Measurements from ENCODE around the gene PDE8B. TPM values are rescaled to one million over a fixed set of nuclear protein-coding genes. Genes with fewer than 3 reads are reported as not detected.

PDE8B gene
- total and polyA plus RNA-seq, 2 experiments from 2014 or later = 0.45 to 0.91 TPM

GRCh38 chr5:77224672-77225355, 14.3 kb downstream of the PDE8B start:
- H3K4me3 Mint-ChIP-seq = no peak overlapping the region

More at GRCh38 chr5:77224672-77225355, 14.3 kb downstream of the PDE8B start:
- ATAC-seq (no peak), DNase-seq (ENCODE audit: low spot score) (no peak)
- TF ChIP-seq REST (IDR thresholded peaks at IDR 0.05; ENCODE audit: unreplicated experiment) (no peak), EZH2 (IDR thresholded peaks at IDR 0.05; ENCODE audit: low read depth, unreplicated experiment) (no peak), STAT1 (IDR thresholded peaks at IDR 0.05; ENCODE audit: unreplicated experiment) (no peak), JUNB (IDR thresholded peaks at IDR 0.05; ENCODE audit: unreplicated experiment) (no peak), ZNF114 (CRISPR knock-in tag; IDR thresholded peaks at IDR 0.05) (no peak), CTCF (conservative IDR thresholded peaks at IDR 0.05; ENCODE audit: low read depth in 2 of 2) (no peak), ZNF331 (CRISPR knock-in tag; IDR thresholded peaks at IDR 0.05; ENCODE audit: low read depth) (no peak), EZH2phosphoT487 (IDR thresholded peaks at IDR 0.05; ENCODE audit: unreplicated experiment) (no peak)
- H3K4me2 ChIP-seq = no peak overlapping the region
- no peaks in the 10 kb centered on the region for H3F3A ChIP-seq (replicated peaks; ENCODE audit: low read depth)
- no peaks in the 10 kb centered on the region for H4K20me1 ChIP-seq (replicated peaks; ENCODE audit: insufficient read depth)
- no peaks in the 10 kb centered on the region for H3K27me3 ChIP-seq (ENCODE audit: insufficient read depth)
- no peaks in the 10 kb centered on the region for H3K79me2 ChIP-seq (replicated peaks; ENCODE audit: insufficient read depth)
- Mint-ChIP-seq H3K36me3 (ENCODE audit: low read depth) (no peaks in the 10 kb centered on the region), H3K27ac (no peak overlapping the region), H3K27me3 (ENCODE audit: insufficient read depth, low read depth, poor library complexity) (peaks cover 2% of the 10 kb centered on the region), H3K4me1 (no peaks in the 10 kb centered on the region), H3K9me3 (no peaks in the 10 kb centered on the region)
- no peak overlapping the region for H3K27ac ChIP-seq (ENCODE audit: low read depth)
- no peak overlapping the region for H2AFZ ChIP-seq
- no peaks in the 10 kb centered on the region for H3K4me1 ChIP-seq (ENCODE audit: insufficient read depth)
- no peak overlapping the region for H3K4me3 ChIP-seq
- H3K9me2 ChIP-seq (ENCODE audit: insufficient read depth) = no peaks in the 10 kb centered on the region
- H3K36me3 ChIP-seq (ENCODE audit: insufficient read depth) = no peaks in the 10 kb centered on the region

Measured in GM23338 (cell line).